Activated T-helper 1 cell treated with anti-CD3 and anti-CD28 coated beads, Interleukin-12 subunit alpha, Interleukin-12 subunit beta, Interleukin-2, Interleukin-4 antibody, amounts not matched to agents 30 ng/mL and 10 ng/mL and 1 ng/mL, durations not matched to agents 14 hours and 24 hours and 36 hours (primary cell): ENCODE data around the gene PHACTR3. TPM values are rescaled to one million over a fixed set of nuclear protein-coding genes. Genes with fewer than 3 reads are reported as not detected.

Experiments used
- DNase-seq: peaks from one replicate; pipeline ENCODE4 v3.0.0; 2021; ENCODE audit warnings: low spot score
- H3K27ac Mint-ChIP-seq: one replicate; pipeline ENCODE4 v1.8.0; 2021; ENCODE audit warnings: mild to moderate bottlenecking, mixed read lengths
- H3K27me3 Mint-ChIP-seq: one replicate; pipeline ENCODE4 v1.8.0; 2022; ENCODE audit warnings: mild to moderate bottlenecking, moderate library complexity, mixed read lengths; ENCODE audit not compliant: insufficient read depth
- H3K36me3 Mint-ChIP-seq: one replicate; pipeline ENCODE4 v1.8.0; 2021; ENCODE audit warnings: low read depth, mixed read lengths
- H3K4me1 Mint-ChIP-seq: one replicate; pipeline ENCODE4 v1.8.0; 2021; ENCODE audit warnings: low read depth, mixed read lengths
- H3K4me3 Mint-ChIP-seq: one replicate; pipeline ENCODE4 v1.8.0; 2021; ENCODE audit warnings: mild to moderate bottlenecking, moderate library complexity, mixed read lengths
- H3K9me3 Mint-ChIP-seq: one replicate; pipeline ENCODE4 v1.8.0; 2021; ENCODE audit warnings: mixed read lengths
- intact Hi-C: fragments of 100-400 bp; cut with micrococcal nuclease; formaldehyde crosslinking; loops from one replicate; pipeline ENCODE4 v1.15.1; 2024
- total RNA-seq: library from RNA; stranded (reverse); gene quantifications from 2 replicates; pipeline ENCODE4 v1.2.3, GENCODE V29; 2022

PHACTR3 gene
- total RNA-seq, 1 donor from 2014 or later = not detected

GRCh38 chr20:59752101-59752586 lies 147.8 kb downstream of the PHACTR3 start:
- Mint-ChIP-seq H3K27me3 (peaks cover 4% of the 10 kb centered on the region), H3K9me3 (no peaks in the 10 kb centered on the region)
- intact Hi-C loops = no loop called here

GRCh38 chr20:59752704-59753460 lies 148.5 kb downstream of the PHACTR3 start:
- Mint-ChIP-seq H3K36me3 (no peaks in the 10 kb centered on the region), H3K4me3 (no peak overlapping the region), H3K9me3 (no peaks in the 10 kb centered on the region), H3K27ac (no peak overlapping the region), H3K4me1 (no peaks in the 10 kb centered on the region), H3K27me3 (peaks cover 4% of the 10 kb centered on the region)
- intact Hi-C loops = no loop called here
- DNase-seq = no peak

More at GRCh38 chr20:59752101-59752586, 147.8 kb downstream of the PHACTR3 start:
- Mint-ChIP-seq H3K27ac (no peak overlapping the region), H3K4me1 (no peaks in the 10 kb centered on the region), H3K36me3 (no peaks in the 10 kb centered on the region), H3K4me3 (no peak overlapping the region)
- no peak for DNase-seq

- Mint-ChIP-seq H3K27ac (no peak overlapping the region), H3K27me3 (peaks cover 4% of the 10 kb centered on the region), H3K36me3 (no peaks in the 10 kb centered on the region), H3K4me3 (no peak overlapping the region), H3K9me3 (no peaks in the 10 kb centered on the region), H3K4me1 (no peaks in the 10 kb centered on the region)
- DNase-seq = no peak
- intact Hi-C loops = no loop called here
These were observed 149.5 kb downstream of the PHACTR3 start for GRCh38 chr20:59753836-59754235.

DNA sequence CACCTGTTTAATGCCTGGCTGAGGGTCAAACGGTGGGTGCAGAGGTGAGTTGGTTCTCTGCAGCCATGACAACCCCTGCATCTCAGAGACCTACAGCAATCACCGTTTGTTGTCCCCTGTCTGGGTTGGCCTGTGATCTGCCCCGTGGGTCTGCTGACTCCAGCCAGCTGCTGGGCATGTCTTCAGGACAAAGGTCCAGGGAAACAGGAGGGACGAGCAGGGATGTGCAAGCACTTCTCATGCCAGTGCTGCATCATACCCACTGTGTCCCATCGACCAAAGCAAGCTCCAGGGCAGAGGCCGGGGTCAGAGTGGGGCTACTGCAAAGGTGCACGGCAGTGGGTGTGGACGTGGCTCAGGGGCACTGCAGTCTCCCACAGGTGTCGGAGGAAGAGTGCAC lies 150.2 kb downstream of the PHACTR3 start:
- Mint-ChIP-seq H3K36me3 (no peaks in the 10 kb centered on the region), H3K27me3 (peaks cover 4% of the 10 kb centered on the region), H3K4me1 (no peaks in the 10 kb centered on the region), H3K27ac (no peak overlapping the region), H3K9me3 (no peaks in the 10 kb centered on the region), H3K4me3 (no peak overlapping the region)
- DNase-seq = no peak
- intact Hi-C loops = no loop called here

- intact Hi-C loops = no loop called here
- Mint-ChIP-seq H3K27ac (no peak overlapping the region), H3K36me3 (no peaks in the 10 kb centered on the region)
These were observed 151.9 kb downstream of the PHACTR3 start for GRCh38 chr20:59756241-59756640.

GRCh38 chr20:59764037-59764436 lies 159.7 kb downstream of the PHACTR3 start:
- Mint-ChIP-seq H3K4me1 (no peaks in the 10 kb centered on the region), H3K27me3 (no peaks in the 10 kb centered on the region), H3K36me3 (no peaks in the 10 kb centered on the region), H3K9me3 (no peaks in the 10 kb centered on the region), H3K4me3 (no peak overlapping the region), H3K27ac (no peak overlapping the region)
- intact Hi-C loops = no loop called here
- no peak for DNase-seq

More at GRCh38 chr20:59756241-59756640, 151.9 kb downstream of the PHACTR3 start:
- no peak overlapping the region for H3K4me3 Mint-ChIP-seq
- H3K4me1 Mint-ChIP-seq = no peaks in the 10 kb centered on the region
- no peaks in the 10 kb centered on the region for H3K9me3 Mint-ChIP-seq
- no peak for DNase-seq
- no peaks in the 10 kb centered on the region for H3K27me3 Mint-ChIP-seq

DNA sequence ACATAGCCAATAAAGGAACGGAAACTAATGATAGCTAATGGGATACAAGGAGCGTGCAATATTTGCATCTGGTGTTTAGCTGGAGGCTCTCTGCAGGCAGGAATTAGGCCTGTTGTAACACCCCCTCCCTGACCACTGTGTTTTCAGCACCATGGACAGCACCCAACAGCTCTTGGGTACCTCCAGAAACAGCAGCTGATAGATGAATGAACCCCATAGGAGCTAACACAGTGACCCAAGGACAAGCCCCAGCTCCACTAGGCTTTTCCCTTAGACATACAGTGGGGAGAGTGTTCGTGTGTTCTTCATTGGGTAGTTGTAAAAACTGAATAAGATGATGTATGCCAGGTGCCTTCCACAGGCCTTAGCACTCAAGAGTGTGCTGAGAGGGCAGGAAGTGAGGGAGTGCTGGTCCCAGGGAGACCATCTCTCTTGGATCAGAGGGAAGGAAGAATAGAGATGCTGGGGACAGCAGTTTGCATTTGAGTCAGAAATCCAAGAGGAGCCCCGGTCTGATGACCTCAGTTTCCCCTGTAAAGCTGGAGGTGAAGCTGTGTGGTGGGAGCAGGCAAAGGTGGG lies 161.3 kb downstream of the PHACTR3 start:
- DNase-seq = no peak
- Mint-ChIP-seq H3K4me3 (no peak overlapping the region), H3K36me3 (no peaks in the 10 kb centered on the region), H3K27ac (no peak overlapping the region), H3K27me3 (no peaks in the 10 kb centered on the region), H3K4me1 (no peaks in the 10 kb centered on the region), H3K9me3 (no peaks in the 10 kb centered on the region)
- intact Hi-C loops = no loop called here

GRCh38 chr20:59767656-59768055 lies 163.3 kb downstream of the PHACTR3 start:
- H3K4me3 Mint-ChIP-seq = no peak overlapping the region
- no peaks in the 10 kb centered on the region for H3K36me3 Mint-ChIP-seq

GRCh38 chr20:59770270-59770669 lies 165.9 kb downstream of the PHACTR3 start:
- no peaks in the 10 kb centered on the region for H3K4me1 Mint-ChIP-seq
- no peak overlapping the region for H3K27ac Mint-ChIP-seq
- H3K36me3 Mint-ChIP-seq = no peaks in the 10 kb centered on the region
- H3K9me3 Mint-ChIP-seq = no peaks in the 10 kb centered on the region
- H3K4me3 Mint-ChIP-seq = no peak overlapping the region
- no peak for DNase-seq
- intact Hi-C loops = no loop called here
- no peaks in the 10 kb centered on the region for H3K27me3 Mint-ChIP-seq

More at GRCh38 chr20:59767656-59768055, 163.3 kb downstream of the PHACTR3 start:
- Mint-ChIP-seq H3K27ac (no peak overlapping the region), H3K4me1 (no peaks in the 10 kb centered on the region), H3K9me3 (no peaks in the 10 kb centered on the region), H3K27me3 (no peaks in the 10 kb centered on the region)
- DNase-seq = no peak
- intact Hi-C loops = no loop called here

- no peaks in the 10 kb centered on the region for H3K9me3 Mint-ChIP-seq
- no peaks in the 10 kb centered on the region for H3K4me1 Mint-ChIP-seq
- intact Hi-C loops = no loop called here
- H3K27me3 Mint-ChIP-seq = no peaks in the 10 kb centered on the region
- no peak overlapping the region for H3K4me3 Mint-ChIP-seq
- no peaks in the 10 kb centered on the region for H3K36me3 Mint-ChIP-seq
- DNase-seq = no peak
- no peak overlapping the region for H3K27ac Mint-ChIP-seq
These were observed 166.5 kb downstream of the PHACTR3 start for GRCh38 chr20:59770851-59771250.

GRCh38 chr20:59771506-59772372 lies 167.4 kb downstream of the PHACTR3 start:
- intact Hi-C loops = no loop called here
- Mint-ChIP-seq H3K27me3 (no peaks in the 10 kb centered on the region), H3K4me1 (no peaks in the 10 kb centered on the region), H3K9me3 (no peaks in the 10 kb centered on the region), H3K27ac (no peak overlapping the region), H3K4me3 (no peak overlapping the region), H3K36me3 (no peaks in the 10 kb centered on the region)
- no peak for DNase-seq

DNA sequence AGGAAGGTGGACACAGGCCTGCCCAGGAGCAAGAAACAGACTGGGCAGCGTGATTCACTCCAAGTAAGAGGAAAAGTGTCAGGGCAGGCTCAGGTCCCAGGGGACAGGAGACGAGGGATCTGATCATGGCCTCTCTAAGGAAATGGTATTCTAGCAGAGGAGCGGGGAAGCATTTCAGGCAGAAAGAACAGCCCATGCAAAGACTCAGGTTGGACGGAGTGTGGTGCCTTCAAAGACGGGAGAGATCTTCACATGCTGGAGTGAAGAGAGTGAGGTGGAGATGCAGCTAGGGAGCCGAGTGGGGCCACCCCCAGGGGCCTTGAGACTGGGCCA lies 168.0 kb downstream of the PHACTR3 start:
- H3K27ac Mint-ChIP-seq = no peak overlapping the region
- H3K36me3 Mint-ChIP-seq = no peaks in the 10 kb centered on the region
- intact Hi-C loops = no loop called here
- no peak for DNase-seq
- no peaks in the 10 kb centered on the region for H3K27me3 Mint-ChIP-seq
- no peak overlapping the region for H3K4me3 Mint-ChIP-seq
- no peaks in the 10 kb centered on the region for H3K4me1 Mint-ChIP-seq
- H3K9me3 Mint-ChIP-seq = no peaks in the 10 kb centered on the region
